Loucy (cell line): ENCODE measurements around the gene PRELID1.

Experiments used
- CTCF ChIP-seq: fragments of 200-600 bp; sonication (generic); conservative IDR thresholded peaks from 2 replicates; pipeline ENCODE4 v1.5.1; 2014; ENCODE audit warnings: mild to moderate bottlenecking, antibody characterized with exemption, low read length
- EZH2phosphoT487 ChIP-seq: fragments of 200-600 bp; IDR thresholded peaks from 2 replicates; pipeline ENCODE4 v1.6.1; 2018; ENCODE audit warnings: antibody characterized with exemption, mild to moderate bottlenecking, moderate library complexity, borderline replicate concordance

- TF ChIP-seq CTCF (peak; percentile 77), EZH2phosphoT487 (no peak)
Measured at GRCh38 chr5:177317959-177318377, 14.4 kb downstream of the PRELID1 start.
